GM19467 (cell line): ENCODE data around the gene OTOA.
"Not testable (repeated sequence)": the region's sequence is repeated elsewhere in the genome, so short reads cannot be mapped to it uniquely, and the experiment has no call there.

ENCODE experiments used
- ATAC-seq: cut with Tn5 transposase; IDR thresholded peaks from one replicate; pipeline ENCODE4 v1.9.1; 2021; ENCODE audit warnings: mild to moderate bottlenecking, moderate library complexity; ENCODE audit not compliant: unreplicated experiment

The OTOA gene

DNA sequence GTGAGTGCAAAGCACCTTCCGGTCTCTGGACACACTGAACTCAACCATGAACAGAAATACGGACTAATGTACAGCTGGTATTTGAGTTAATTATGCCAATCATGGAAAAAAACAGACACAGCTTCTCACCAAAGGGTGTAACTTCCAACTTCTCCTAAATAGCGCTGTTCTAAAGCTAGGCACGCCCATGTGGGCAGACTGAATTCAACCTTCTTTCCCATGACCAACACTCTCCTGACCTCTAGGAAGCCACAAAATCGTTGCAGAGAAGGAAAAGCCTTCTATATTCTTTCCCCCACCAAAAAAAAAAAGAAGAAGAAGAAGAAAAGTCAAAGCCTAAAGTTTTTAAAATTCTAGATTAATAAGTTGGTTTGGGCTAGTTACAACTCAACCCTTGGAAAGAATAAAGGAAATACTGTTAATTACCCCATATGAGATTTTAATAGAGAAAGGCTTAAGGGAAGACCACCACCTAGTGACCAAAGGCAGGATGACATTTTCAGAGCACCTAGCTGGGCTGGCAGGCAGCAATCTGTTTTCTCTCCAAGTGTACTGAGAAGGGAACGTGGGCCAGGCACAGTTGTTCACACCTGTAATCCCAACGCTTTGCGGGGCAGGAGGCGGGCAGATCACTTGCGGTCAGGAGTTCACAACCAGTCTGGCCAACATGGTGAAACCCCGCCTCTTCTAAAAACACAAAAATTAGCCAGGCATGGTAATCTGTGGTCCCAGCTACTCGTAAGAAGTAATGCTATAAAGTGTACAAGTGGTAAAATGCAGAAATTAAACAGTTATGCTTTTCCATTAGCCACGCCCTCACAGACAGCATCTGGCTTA, 138.0 kb downstream of the OTOA start:
- not testable (repeated sequence) for ATAC-seq

DNA sequence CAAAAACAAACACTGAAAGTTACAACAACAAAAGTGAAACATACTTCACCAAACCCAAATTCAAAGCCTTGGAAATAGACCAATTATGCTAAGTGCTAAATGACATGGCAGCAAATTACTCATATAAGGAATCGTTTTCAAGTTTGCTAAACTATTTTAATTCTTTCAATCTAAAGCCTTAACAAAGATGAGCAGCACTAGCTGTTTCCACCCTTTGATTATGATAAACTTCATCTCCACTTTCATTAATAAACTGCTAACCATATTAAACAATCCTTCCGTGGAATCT, 138.6 kb downstream of the OTOA start:
- ATAC-seq = not testable (repeated sequence)
